Hematopoietic multipotent progenitor cell treated with erythropoietin and hydrocortisone succinate and interleukin-3 and kit ligand, for 4 days (in vitro differentiated cells): ENCODE results near the gene PCDHA3.
"Not testable (repeated sequence)": the region's sequence is repeated elsewhere in the genome, so short reads cannot be mapped to it uniquely, and the experiment has no call there.

Source experiments
- DNase-seq: peaks from one replicate; pipeline ENCODE4 v3.0.0-alpha.2; 2015

PCDHA3 gene

DNA sequence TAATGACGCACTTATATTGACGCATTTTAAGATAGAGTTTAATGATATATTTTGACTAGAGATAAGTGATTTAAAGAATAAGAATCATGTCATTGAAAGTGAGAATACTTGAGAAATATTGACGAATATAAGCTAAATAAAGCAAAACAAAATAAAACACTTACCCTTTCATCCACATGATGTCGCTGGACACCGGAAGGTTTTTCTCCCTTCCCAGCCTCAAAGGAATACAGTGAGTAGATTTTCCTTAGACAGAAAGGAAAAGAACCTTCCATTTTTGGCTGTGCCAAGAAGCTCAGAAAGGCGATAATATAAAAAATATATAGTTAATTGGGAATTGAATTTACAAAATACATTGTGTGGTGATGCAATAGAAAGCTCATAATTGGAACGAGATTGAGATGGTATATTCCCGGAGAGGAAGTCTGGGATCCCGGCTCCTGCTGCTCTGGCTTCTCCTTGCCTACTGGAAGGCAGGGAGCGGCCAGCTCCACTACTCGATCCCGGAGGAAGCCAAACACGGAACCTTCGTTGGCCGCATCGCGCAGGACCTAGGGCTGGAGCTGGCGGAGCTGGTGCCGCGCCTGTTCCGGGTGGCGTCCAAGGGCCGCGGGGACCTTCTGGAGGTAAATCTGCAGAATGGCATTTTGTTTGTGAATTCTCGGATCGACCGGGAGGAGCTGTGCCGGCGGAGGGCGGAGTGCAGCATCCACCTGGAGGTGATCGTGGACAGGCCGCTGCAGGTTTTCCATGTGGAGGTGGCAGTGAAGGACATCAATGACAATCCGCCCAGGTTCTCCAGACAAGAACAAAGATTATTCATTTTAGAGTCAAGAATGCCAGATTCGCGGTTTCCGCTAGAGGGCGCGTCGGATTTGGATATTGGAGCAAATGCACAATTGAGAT is 20.8 kb downstream of the PCDHA3 start, which contains the start of gene PCDHA5:
Gene PCDHA5, plus strand, starts transcription at position 239 of the 906 bp plus-strand sequence.
- DNase-seq = peak; percentile 58

DNA sequence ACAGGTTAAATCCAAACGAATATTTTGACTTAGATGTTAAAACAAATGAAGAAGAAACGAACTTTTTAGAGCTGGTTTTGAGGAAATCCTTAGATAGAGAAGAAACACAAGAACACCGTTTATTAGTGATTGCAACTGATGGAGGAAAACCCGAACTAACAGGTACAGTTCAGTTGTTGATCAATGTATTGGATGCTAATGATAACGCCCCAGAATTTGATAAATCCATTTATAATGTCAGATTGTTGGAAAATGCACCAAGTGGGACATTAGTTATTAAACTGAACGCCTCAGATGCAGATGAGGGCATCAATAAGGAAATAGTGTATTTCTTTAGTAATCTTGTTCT is 21.4 kb downstream of the PCDHA3 start:
- DNase-seq = no peak

DNA sequence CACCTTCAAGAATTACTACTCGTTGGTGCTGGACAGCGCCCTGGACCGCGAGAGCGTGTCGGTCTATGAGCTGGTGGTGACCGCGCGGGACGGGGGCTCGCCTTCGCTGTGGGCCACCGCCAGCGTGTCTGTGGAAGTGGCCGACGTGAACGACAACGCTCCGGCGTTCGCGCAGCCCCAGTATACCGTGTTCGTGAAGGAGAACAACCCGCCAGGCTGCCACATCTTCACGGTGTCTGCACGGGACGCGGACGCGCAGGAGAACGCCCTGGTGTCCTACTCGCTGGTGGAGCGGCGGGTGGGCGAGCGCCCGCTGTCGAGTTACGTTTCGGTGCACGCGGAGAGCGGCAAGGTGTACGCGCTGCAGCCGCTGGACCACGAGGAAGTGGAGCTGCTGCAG is 22.1 kb downstream of the PCDHA3 start:
- DNase-seq = not testable (repeated sequence)

DNA sequence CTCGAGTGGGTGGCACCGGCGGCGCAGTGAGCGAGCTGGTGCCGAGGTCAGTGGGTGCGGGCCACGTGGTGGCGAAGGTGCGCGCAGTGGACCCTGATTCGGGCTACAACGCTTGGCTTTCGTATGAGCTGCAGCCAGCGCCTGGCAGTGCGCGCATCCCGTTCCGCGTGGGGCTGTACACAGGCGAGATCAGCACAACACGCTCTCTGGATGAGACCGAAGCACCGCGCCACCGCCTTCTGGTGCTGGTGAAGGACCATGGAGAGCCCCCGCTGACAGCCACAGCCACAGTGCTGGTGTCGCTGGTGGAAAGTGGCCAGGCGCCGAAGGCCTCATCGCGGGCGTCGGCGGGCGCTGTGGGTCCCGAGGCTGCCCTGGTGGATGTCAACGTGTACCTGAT is 22.6 kb downstream of the PCDHA3 start:
- no peak for DNase-seq

DNA sequence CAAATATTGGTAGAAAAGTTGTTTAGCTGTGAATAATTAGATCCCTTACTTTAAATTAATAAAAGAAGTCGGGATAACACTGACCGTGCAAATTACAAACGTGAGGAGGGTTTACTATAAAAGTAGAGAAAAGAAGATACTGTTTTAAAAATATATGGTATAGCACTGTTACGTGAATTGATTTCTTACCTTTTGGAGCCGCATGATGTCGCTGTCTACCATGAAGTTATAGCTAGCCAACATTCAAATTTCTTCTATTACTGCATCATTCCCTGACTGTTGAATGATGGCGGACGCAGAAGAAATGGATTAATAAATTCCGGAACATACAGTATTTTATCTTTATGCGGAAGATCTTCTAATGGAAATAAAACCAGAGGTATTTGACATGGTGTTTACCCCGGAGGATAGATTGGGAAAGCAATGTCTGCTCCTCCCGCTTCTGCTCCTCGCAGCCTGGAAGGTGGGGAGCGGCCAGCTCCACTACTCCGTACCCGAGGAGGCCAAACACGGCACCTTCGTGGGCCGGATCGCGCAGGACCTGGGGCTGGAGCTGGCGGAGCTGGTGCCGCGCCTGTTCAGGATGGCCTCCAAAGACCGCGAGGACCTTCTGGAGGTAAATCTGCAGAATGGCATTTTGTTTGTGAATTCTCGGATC is 27.0 kb downstream of the PCDHA3 start, which contains the start of gene PCDHA6:
Gene PCDHA6, plus strand, starts transcription at position 257 of the 658 bp plus-strand sequence. Its CDS starts 132 bp downstream, at position 389.
- no peak for DNase-seq

DNA sequence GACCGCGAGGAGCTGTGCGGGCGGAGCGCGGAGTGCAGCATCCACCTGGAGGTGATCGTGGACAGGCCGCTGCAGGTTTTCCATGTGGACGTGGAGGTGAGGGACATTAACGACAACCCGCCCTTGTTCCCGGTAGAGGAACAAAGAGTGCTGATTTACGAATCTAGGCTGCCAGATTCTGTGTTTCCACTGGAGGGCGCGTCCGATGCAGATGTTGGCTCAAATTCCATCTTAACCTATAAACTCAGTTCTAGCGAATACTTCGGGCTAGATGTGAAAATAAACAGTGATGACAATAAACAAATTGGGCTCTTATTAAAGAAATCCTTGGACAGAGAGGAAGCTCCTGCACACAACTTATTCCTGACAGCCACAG is 27.5 kb downstream of the PCDHA3 start:
- no peak for DNase-seq

DNA sequence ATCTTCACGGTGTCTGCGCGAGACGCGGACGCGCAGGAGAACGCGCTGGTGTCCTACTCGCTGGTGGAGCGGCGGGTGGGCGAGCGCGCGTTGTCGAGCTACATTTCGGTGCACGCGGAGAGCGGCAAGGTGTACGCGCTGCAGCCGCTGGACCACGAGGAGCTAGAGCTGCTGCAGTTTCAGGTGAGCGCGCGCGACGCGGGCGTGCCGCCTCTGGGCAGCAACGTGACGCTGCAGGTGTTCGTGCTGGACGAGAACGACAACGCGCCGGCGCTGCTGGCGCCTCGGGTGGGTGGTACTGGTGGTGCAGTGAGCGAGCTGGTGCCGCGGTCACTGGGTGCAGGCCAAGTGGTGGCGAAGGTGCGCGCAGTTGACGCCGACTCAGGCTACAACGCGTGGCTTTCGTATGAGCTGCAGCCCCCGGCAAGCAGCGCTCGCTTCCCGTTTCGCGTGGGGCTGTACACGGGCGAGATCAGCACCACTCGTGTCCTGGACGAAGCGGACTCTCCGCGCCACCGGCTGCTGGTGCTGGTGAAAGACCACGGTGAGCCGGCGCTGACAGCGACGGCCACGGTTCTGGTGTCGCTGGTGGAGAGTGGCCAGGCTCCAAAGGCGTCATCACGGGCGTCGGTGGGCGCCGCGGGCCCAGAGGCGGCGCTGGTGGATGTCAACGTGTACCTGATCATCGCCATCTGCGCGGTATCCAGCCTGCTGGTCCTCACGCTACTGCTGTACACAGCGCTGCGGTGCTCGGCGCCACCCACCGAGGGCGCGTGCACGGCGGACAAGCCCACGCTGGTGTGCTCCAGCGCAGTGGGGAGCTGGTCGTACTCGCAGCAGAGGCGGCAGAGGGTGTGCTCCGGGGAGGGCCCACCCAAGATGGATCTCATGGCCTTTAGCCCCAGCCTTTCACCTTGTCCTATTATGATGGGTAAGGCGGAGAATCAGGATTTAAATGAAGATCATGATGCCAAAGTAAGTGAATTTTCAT is 28.9 kb downstream of the PCDHA3 start:
- not testable (repeated sequence) for DNase-seq

DNA sequence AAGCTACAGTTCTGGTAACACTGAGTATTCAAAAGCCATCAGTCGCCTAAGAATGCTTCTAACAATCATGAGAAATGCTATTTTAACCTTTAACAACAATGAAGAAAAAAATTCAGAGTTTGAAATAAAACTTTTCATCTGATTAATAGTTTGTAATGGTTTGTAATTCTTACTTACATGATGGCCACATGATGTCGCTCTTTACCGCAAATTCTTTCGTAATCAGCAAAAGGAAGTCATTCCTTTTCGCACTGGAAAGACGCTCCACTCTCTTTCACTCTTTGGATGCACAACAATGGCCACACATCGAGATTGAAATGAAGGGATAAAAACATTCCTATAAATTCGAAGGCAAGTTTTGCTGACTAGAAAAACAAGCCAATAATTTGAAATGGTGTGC is 33.1 kb downstream of the PCDHA3 start, which contains the start of gene PCDHA7:
Gene PCDHA7, plus strand, starts transcription at position 277 of the 400 bp plus-strand sequence. Its CDS starts 115 bp downstream, at position 392.
- DNase-seq = peak; percentile 15

DNA sequence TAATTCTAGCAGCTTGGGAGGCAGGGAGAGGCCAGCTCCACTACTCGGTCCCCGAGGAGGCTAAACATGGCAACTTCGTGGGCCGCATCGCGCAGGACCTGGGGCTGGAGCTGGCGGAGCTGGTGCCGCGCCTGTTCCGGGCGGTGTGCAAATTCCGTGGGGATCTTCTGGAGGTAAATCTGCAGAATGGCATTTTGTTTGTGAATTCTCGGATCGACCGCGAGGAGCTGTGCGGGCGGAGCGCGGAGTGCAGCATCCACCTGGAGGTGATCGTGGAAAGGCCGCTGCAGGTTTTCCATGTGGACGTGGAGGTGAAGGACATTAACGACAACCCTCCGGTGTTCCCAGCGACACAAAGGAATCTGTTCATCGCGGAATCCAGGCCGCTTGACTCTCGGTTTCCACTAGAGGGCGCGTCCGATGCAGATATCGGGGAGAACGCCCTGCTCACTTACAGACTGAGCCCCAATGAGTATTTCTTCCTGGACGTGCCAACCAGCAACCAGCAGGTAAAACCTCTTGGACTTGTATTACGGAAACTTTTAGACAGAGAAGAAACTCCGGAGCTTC is 33.7 kb downstream of the PCDHA3 start:
- DNase-seq = not testable (repeated sequence)

DNA sequence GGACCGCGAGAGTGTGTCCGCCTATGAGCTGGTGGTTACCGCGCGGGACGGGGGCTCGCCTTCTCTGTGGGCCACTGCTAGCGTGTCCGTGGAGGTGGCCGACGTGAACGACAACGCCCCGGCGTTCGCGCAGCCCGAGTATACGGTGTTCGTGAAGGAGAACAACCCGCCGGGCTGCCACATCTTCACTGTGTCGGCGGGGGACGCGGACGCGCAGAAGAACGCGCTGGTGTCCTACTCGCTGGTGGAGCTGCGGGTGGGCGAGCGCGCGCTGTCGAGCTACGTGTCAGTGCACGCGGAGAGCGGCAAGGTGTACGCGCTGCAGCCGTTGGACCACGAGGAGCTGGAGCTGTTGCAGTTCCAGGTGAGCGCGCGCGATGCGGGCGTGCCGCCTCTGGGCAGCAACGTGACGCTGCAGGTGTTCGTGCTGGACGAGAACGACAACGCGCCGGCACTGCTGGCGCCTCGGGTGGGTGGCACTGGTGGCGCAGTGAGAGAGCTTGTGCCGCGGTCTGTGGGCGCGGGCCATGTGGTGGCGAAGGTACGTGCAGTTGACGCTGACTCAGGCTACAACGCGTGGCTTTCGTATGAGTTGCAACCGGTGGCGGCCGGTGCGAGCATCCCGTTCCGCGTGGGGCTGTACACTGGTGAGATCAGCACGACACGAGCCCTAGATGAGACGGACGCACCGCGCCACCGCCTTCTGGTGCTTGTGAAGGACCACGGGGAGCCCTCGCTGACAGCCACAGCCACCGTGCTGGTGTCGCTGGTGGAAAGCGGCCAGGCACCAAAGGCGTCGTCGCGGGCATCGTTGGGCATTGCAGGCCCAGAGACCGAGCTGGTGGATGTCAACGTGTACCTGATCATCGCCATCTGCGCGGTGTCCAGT is 35.0 kb downstream of the PCDHA3 start:
- DNase-seq = no peak

DNA sequence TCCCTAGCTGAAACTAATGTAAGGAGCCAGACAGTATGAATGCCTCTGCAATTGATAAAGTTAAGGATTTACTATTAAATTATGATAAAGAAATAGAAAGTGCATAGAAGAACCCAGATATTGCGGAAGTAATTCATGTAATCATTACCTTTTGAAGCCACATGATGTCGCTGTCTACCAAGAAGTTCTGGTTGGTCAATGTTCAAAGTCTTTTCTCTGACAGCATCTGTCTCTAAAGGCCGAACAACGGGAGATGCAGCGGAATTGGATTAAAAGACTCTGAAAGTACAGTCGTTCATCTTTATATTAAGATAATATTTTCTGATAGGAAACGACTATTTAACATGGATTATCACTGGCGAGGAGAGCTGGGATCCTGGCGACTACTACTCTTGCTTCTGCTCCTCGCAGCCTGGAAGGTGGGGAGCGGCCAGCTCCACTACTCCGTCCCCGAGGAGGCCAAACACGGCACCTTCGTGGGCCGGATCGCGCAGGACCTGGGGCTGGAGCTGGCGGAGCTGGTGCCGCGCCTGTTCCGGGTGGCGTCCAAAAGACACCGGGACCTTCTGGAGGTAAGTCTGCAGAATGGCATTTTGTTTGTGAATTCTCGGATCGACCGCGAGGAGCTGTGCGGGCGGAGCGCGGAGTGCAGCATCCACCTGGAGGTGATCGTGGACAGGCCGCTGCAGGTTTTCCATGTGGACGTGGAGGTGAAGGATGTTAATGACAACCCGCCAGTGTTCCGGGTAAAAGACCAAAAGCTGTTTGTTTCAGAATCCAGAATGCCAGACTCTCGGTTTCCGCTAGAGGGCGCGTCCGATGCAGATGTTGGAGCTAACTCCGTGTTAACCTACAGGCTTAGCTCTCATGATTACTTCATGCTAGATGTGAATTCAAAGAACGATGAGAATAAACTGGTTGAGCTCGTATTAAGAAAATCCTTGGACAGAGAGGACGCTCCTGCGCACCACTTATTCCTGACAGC is 40.4 kb downstream of the PCDHA3 start, which contains the start of gene PCDHA8:
Gene PCDHA8, plus strand, starts transcription at position 210 of the 985 bp plus-strand sequence. Its CDS starts 135 bp downstream, at position 345.
- peak; percentile 33 for DNase-seq

DNA sequence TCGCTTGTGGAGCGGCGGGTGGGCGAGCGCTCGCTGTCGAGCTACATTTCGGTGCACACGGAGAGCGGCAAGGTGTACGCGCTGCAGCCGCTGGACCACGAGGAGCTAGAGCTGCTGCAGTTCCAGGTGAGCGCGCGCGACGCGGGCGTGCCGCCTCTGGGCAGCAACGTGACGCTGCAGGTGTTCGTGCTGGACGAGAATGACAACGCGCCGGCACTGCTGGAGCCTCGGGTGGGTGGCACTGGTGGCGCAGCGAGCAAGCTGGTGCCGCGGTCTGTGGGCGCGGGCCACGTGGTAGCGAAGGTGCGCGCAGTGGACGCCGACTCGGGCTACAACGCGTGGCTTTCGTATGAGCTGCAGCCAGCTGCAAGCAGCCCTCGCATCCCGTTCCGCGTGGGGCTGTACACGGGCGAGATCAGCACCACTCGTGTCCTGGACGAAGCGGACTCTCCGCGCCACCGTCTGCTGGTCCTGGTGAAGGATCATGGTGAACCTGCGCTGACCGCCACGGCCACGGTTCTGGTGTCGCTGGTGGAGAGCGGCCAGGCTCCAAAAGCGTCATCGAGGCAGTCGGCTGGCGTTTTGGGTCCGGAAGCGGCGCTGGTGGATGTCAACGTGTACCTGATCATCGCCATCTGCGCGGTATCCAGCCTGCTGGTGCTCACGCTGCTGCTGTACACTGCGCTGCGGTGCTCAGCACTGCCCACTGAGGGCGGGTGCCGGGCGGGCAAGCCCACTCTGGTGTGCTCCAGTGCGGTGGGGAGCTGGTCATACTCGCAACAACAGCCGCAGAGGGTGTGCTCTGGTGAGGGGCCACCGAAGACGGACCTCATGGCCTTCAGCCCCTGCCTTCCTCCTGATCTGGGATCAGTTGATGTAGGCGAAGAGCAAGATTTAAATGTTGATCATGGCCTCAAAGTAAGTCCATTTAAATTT is 42.2 kb downstream of the PCDHA3 start:
- no peak for DNase-seq

DNA sequence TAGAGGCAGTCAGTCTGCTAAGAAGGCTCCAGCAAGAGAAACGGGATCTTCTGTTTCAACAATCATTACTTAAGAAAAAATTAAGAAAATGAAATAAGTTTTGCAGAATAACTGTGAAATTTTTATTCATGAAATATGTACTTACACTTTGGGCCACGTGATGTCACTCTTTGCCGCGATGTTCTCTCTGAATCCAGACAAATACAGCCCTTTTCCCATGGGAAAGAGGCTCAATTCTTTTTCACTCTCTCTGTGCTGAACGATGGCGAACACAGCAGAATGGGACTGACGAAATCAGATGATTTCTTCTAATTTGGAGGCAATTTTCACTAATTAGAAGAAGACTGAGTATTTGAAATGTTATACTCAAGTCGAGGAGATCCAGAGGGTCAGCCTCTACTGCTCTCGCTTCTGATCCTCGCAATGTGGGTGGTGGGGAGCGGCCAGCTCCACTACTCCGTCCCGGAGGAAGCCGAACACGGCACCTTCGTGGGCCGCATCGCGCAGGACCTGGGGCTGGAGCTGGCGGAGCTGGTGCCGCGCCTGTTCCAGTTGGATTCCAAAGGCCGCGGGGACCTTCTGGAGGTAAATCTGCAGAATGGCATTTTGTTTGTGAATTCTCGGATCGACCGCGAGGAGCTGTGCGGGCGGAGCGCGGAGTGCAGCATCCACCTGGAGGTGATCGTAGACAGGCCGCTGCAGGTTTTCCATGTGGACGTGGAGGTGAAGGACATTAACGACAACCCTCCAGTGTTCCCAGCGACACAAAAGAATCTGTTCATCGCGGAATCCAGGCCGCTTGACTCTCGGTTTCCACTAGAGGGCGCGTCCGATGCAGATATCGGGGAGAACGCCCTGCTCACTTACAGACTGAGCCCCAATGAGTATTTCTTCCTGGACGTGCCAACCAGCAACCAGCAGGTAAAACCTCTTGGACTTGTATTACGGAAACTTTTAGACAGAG is 47.6 kb downstream of the PCDHA3 start, which contains the start of gene PCDHA9:
Gene PCDHA9, plus strand, starts transcription at position 244 of the 964 bp plus-strand sequence. Its CDS starts 114 bp downstream, at position 358.
- DNase-seq = not testable (repeated sequence)

DNA sequence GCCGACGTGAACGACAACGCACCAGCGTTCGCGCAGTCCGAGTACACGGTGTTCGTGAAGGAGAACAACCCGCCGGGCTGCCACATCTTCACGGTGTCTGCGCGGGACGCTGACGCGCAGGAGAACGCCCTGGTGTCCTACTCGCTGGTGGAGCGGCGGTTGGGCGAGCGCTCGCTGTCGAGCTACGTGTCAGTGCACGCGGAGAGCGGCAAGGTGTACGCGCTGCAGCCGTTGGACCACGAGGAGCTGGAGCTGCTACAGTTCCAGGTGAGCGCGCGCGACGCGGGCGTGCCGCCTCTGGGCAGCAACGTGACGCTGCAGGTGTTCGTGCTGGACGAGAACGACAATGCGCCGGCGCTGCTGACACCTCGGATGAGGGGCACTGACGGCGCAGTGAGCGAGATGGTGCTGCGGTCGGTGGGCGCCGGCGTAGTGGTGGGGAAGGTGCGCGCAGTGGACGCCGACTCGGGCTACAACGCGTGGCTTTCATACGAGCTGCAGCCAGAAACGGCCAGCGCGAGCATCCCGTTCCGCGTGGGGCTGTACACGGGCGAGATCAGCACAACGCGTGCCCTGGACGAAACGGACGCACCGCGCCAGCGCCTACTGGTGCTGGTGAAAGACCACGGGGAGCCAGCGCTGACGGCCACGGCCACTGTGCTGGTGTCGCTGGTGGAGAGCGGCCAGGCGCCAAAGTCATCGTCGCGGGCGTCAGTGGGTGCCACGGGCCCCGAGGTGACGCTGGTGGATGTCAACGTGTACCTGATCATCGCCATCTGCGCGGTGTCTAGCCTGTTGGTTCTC is 49.2 kb downstream of the PCDHA3 start:
- DNase-seq = not testable (repeated sequence)
